ENCODE results near the gene CFAP46. TPM values are rescaled to one million over a fixed set of nuclear protein-coding genes. Genes with fewer than 3 reads are reported as not detected.
"Not testable (repeated sequence)": the region's sequence is repeated elsewhere in the genome, so short reads cannot be mapped to it uniquely, and the experiment has no call there.

The CFAP46 gene
- total RNA-seq, 1 donor from 2014 or later: 4.4 TPM

DNA sequence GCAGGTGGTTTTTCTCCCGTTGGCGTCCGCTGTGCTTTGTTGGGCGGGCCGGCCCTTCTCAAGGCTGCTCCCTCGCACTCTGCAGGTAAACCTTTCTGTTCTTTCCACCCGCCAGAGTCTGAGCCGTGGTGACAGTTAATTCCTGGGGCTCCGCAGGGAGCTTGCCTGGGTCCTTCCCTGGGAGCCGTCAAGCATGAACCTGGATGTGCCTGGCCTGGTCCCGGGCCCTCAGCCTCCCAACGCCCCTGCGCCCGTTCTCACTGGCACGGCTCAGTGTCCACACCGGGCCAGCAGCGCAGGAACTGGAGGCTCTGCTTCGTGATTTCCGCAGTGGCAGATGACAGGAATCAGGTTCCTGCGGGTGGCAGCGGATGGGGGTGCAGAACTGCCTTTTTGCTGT lies 145.5 kb downstream of the CFAP46 start:
- no peaks in the 10 kb centered on the region for H3K4me1 Mint-ChIP-seq
- H3K27ac Mint-ChIP-seq (ENCODE audit: unreplicated experiment): no peak overlapping the region
- TF ChIP-seq, protein P1, sequence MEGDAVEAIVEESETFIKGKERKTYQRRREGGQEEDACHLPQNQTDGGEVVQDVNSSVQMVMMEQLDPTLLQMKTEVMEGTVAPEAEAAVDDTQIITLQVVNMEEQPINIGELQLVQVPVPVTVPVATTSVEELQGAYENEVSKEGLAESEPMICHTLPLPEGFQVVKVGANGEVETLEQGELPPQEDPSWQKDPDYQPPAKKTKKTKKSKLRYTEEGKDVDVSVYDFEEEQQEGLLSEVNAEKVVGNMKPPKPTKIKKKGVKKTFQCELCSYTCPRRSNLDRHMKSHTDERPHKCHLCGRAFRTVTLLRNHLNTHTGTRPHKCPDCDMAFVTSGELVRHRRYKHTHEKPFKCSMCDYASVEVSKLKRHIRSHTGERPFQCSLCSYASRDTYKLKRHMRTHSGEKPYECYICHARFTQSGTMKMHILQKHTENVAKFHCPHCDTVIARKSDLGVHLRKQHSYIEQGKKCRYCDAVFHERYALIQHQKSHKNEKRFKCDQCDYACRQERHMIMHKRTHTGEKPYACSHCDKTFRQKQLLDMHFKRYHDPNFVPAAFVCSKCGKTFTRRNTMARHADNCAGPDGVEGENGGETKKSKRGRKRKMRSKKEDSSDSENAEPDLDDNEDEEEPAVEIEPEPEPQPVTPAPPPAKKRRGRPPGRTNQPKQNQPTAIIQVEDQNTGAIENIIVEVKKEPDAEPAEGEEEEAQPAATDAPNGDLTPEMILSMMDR (conservative IDR thresholded peaks at IDR 0.05): no peak
- H3K36me3 Mint-ChIP-seq (ENCODE audit: low read depth): no peaks in the 10 kb centered on the region
- no peaks in the 10 kb centered on the region for H3K9me3 Mint-ChIP-seq
- H3K27me3 Mint-ChIP-seq (ENCODE audit: low read depth): peaks cover 22% of the 10 kb centered on the region
- no peak for DNase-seq (ENCODE audit: low read depth, low spot score)
- H3K4me3 Mint-ChIP-seq: no peak overlapping the region

DNA sequence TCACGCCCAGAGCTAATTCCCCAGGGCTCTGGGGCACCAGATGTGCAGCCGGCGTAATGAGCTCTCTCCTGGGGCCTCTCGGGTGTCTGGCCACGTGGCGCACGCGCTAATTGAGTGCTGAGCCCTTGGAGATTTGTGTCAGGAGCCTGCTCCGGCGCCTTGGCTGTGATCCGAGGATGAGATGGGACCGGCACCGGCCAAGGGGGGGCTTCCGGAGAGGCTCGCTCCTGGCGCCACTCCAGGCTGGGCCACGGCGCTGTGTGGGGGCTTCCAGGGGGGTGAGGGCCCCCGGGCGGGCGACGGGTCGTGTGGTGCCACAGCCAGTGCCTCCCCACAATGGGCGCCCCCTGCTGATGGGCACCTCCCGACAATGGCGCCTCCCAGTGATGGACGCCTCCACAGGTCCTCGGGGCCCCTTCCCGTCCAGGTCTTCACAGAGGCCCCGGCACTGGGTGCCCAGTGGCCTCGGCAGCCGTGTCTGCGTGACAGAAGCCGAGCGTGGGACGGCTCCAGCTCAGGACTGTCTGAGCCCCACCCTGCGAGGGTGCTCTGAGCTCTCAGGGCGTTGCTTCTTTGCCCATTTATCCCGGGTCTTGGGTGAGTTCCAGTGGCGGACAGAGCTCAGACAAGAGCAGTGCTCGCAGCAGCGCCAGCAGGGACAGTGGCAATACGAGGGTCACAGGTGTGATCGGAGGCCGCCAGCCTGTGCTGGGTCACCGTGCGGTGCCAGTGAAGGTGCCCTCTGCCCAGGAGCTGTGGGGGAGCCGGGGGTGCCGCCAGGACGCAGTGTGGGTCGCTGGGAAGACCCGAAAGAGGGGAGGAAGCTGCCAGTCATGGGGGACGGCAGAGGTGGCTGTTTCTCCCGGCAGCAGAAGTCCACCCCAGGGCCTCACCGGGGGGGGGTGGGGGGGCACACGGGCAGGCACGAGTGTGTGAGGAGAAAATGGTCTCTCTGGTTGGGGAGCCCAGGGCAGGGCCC lies 148.2 kb downstream of the CFAP46 start:
- Mint-ChIP-seq H3K27ac (ENCODE audit: unreplicated experiment) (no peak overlapping the region), H3K9me3 (no peaks in the 10 kb centered on the region), H3K4me3 (no peak overlapping the region), H3K27me3 (ENCODE audit: low read depth) (peaks cover 46% of the 10 kb centered on the region), H3K36me3 (ENCODE audit: low read depth) (no peaks in the 10 kb centered on the region), H3K4me1 (no peaks in the 10 kb centered on the region)
- no peak for DNase-seq (ENCODE audit: low read depth, low spot score)
- TF ChIP-seq, protein P1 (conservative IDR thresholded peaks at IDR 0.05): no peak

DNA sequence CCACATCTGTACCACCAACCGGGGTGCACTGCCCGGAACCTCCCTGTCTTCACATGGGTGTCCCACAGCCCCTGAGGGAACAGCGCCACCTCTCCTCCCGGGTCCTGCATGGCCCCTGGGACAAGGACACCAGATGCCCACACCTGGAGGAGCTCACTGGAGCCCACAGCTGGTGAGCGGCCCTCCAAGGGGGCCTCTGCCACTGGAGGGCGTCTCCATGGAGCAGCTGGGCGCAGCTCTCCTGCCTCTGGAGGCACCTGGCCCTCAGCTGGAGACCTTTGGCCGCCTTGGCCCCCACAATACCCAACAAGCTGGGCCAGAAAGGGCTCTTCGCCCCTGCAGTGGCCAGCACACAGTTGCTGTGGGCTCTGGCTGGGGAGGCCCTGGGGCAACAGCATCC lies 149.2 kb downstream of the CFAP46 start:
- no peaks in the 10 kb centered on the region for H3K9me3 Mint-ChIP-seq
- peaks cover 52% of the 10 kb centered on the region for H3K27me3 Mint-ChIP-seq (ENCODE audit: low read depth)
- H3K4me3 Mint-ChIP-seq: no peak overlapping the region
- no peak overlapping the region for H3K27ac Mint-ChIP-seq (ENCODE audit: unreplicated experiment)
- no peaks in the 10 kb centered on the region for H3K36me3 Mint-ChIP-seq (ENCODE audit: low read depth)
- TF ChIP-seq, protein P1 (conservative IDR thresholded peaks at IDR 0.05): no peak
- no peaks in the 10 kb centered on the region for H3K4me1 Mint-ChIP-seq
- no peak for DNase-seq (ENCODE audit: low read depth, low spot score)

DNA sequence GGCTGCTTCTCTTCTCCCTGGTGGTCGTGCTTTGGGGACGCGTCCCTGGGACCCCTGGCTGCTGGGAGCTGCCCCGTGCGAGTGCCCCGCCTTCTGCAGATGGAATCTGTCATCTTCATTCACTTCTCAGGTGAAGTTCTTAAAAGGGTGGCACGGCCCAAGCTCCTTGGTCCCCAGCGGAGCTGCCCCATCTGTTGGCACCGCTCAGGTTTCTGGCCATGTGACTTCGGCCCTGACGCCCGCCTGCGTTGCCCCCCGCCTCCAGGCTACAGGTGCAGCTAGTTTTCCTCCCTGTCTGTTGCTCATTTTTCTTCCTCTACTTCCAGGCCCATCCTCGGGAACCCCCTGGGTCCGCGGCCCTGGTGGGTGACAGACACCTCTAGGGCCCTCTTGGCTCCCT lies 149.6 kb downstream of the CFAP46 start:
- Mint-ChIP-seq H3K4me3 (no peak overlapping the region), H3K4me1 (no peaks in the 10 kb centered on the region), H3K27ac (ENCODE audit: unreplicated experiment) (no peak overlapping the region), H3K36me3 (ENCODE audit: low read depth) (no peaks in the 10 kb centered on the region), H3K27me3 (ENCODE audit: low read depth) (peaks cover 56% of the 10 kb centered on the region), H3K9me3 (no peaks in the 10 kb centered on the region)
- TF ChIP-seq, protein P1 (conservative IDR thresholded peaks at IDR 0.05): no peak
- no peak for DNase-seq (ENCODE audit: low read depth, low spot score)

DNA sequence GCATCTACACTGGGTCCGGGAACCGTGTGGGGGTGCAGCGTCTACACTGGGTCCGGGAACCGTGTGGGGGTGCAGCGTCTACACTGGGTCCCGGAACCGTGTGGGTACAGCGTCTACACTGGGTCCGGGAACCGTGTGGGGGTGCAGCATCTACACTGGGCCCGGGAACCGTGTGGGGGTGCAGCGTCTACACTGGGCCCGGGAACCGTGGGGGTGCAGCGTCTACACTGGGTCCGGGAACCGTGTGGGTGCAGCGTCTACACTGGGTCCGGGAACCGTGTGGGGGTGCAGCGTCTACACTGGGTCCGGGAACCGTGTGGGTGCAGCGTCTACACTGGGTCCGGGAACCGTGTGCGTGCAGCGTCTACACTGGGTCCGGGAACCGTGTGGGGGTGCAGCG lies 150.3 kb downstream of the CFAP46 start:
- not testable (repeated sequence) for H3K4me3 Mint-ChIP-seq

More for the DNA sequence above, 150.3 kb downstream of the CFAP46 start:
- not testable (repeated sequence) for H3K27ac Mint-ChIP-seq (ENCODE audit: unreplicated experiment); H3K9me3 Mint-ChIP-seq; DNase-seq (ENCODE audit: low read depth, low spot score); H3K36me3 Mint-ChIP-seq (ENCODE audit: low read depth); H3K4me1 Mint-ChIP-seq
- peaks cover 54% of the 10 kb centered on the region for H3K27me3 Mint-ChIP-seq (ENCODE audit: low read depth)

All from neural crest cell (in vitro differentiated cells).